Cardiac muscle cell (in vitro differentiated cells and primary cell): ENCODE measurements around the gene PHEX. TPM values are rescaled to one million over a fixed set of nuclear protein-coding genes. Genes with fewer than 3 reads are reported as not detected.

Experiments used
- DNase-seq, 2 donors: peaks; one replicate each; pipeline versions ENCODE4 v3.0.0 to v3.0.0-alpha.2; 2010 to 2017; ENCODE audit warnings: low read depth in 1 of 2, low spot score in 1 of 2
- H3K27ac ChIP-seq: fragments of 200-600 bp; sonication (generic); 2 replicates; pipeline ENCODE4 v1.5.1; 2016
- H3K27me3 ChIP-seq: fragments of 200-600 bp; sonication (generic); 2 replicates; pipeline ENCODE4 v1.6.0; 2016; ENCODE audit warnings: control low read depth
- H3K36me3 ChIP-seq: fragments of 200-600 bp; sonication (generic); 2 replicates; pipeline ENCODE4 v1.5.1; 2016; ENCODE audit warnings: control low read depth
- H3K4me1 ChIP-seq: fragments of 200-600 bp; sonication (generic); 2 replicates; pipeline ENCODE4 v1.8.1; 2017; ENCODE audit warnings: low read depth, mild to moderate bottlenecking, mixed run types
- H3K4me3 ChIP-seq: fragments of 200-600 bp; sonication (generic); 2 replicates; pipeline ENCODE4 v1.5.1; 2016; ENCODE audit warnings: mild to moderate bottlenecking
- H3K9me3 ChIP-seq: fragments of 200-600 bp; sonication (generic); 2 replicates; pipeline ENCODE4 v1.5.1; 2017; ENCODE audit warnings: low read depth, mild to moderate bottlenecking, control low read depth
- CTCF ChIP-seq: IDR thresholded peaks from 2 replicates; pipeline ENCODE4 v1.5.1; 2012; ENCODE audit warnings: low read depth, mild to moderate bottlenecking, low read length
- polyA plus RNA-seq: library from polyadenylated mRNA; unstranded; fragments of >200 nt; fragmentation: Nextera tagmentation; extraction: Ambion mirVana; gene quantifications from 2 replicates; pipeline ENCODE4 v1.2.1, GENCODE V29; 2016
- total RNA-seq: library from RNA; depleted of rRNA; stranded (reverse); fragments of >200 nt; gene quantifications from 2 replicates; pipeline ENCODE4 v1.2.3, GENCODE V29; 2016

Gene PHEX
- total and polyA plus RNA-seq, 2 experiments from 2014 or later = 0.21 to 0.62 TPM

GRCh38 chrX:22237479-22237878, 205.4 kb downstream of the PHEX start:
- H3K4me1 ChIP-seq = no peaks in the 10 kb centered on the region
- TF ChIP-seq CTCF = no peak
- no peaks in the 10 kb centered on the region for H3K27me3 ChIP-seq
- H3K9me3 ChIP-seq = no peaks in the 10 kb centered on the region
- H3K27ac ChIP-seq = no peak overlapping the region
- H3K36me3 ChIP-seq = no peaks in the 10 kb centered on the region
- no peak overlapping the region for H3K4me3 ChIP-seq
- no peak for DNase-seq

GRCh38 chrX:22246620-22247019, 214.5 kb downstream of the PHEX start:
- no peak for DNase-seq
- Histone ChIP-seq H3K9me3 (no peaks in the 10 kb centered on the region), H3K36me3 (no peaks in the 10 kb centered on the region), H3K4me3 (no peak overlapping the region), H3K27me3 (no peaks in the 10 kb centered on the region), H3K4me1 (peaks cover 5% of the 10 kb centered on the region), H3K27ac (no peak overlapping the region)
- TF ChIP-seq CTCF = no peak

- Histone ChIP-seq H3K9me3 (no peaks in the 10 kb centered on the region), H3K4me3 (no peak overlapping the region), H3K36me3 (no peaks in the 10 kb centered on the region), H3K27me3 (no peaks in the 10 kb centered on the region), H3K27ac (no peak overlapping the region), H3K4me1 (peaks cover 5% of the 10 kb centered on the region)
- no peak for TF ChIP-seq CTCF
- DNase-seq = no peak
These were observed 215.0 kb downstream of the PHEX start for GRCh38 chrX:22247169-22247568.

GRCh38 chrX:22248401-22248800, 216.3 kb downstream of the PHEX start:
- Histone ChIP-seq H3K27me3 (no peaks in the 10 kb centered on the region), H3K27ac (no peak overlapping the region), H3K9me3 (no peaks in the 10 kb centered on the region), H3K4me1 (peaks cover 5% of the 10 kb centered on the region), H3K4me3 (no peak overlapping the region), H3K36me3 (no peaks in the 10 kb centered on the region)
- no peak for DNase-seq
- TF ChIP-seq CTCF = no peak

- no peak for DNase-seq
- Histone ChIP-seq H3K4me3 (no peak overlapping the region), H3K9me3 (no peaks in the 10 kb centered on the region), H3K4me1 (peaks cover 5% of the 10 kb centered on the region), H3K36me3 (no peaks in the 10 kb centered on the region), H3K27me3 (no peaks in the 10 kb centered on the region), H3K27ac (no peak overlapping the region)
- no peak for TF ChIP-seq CTCF
These were observed 217.2 kb downstream of the PHEX start for GRCh38 chrX:22249371-22249770.

GRCh38 chrX:22268706-22269105, 236.6 kb downstream of the PHEX start:
- H3K27me3 ChIP-seq = no peaks in the 10 kb centered on the region
- H3K27ac ChIP-seq = no peak overlapping the region
- TF ChIP-seq CTCF = no peak
- no peak overlapping the region for H3K4me3 ChIP-seq
- H3K4me1 ChIP-seq = peaks cover 4% of the 10 kb centered on the region
- DNase-seq = no peak
- no peaks in the 10 kb centered on the region for H3K9me3 ChIP-seq
- no peaks in the 10 kb centered on the region for H3K36me3 ChIP-seq
